Liver (tissue), 9 donors: ENCODE results near the gene TRMT61A. TPM values are rescaled to one million over a fixed set of nuclear protein-coding genes. Genes with fewer than 3 reads are reported as not detected.

Experiments
- DNase-seq: peaks from one replicate; pipeline ENCODE4 v3.0.0-alpha.2; 2017; ENCODE audit warnings: low spot score
- H3K27ac ChIP-seq, 2 donors: one replicate each; pipeline ENCODE4 v1.7.0; 2013; ENCODE audit warnings: inconsistent platforms in 2 of 2, low read length in 2 of 2, control low read depth in 1 of 2, low read depth in 1 of 2, mild to moderate bottlenecking in 1 of 2
- H3K27me3 ChIP-seq, 4 donors: one replicate each; pipeline versions ENCODE4 v1.6.1 to v1.7.0; 2013; ENCODE audit warnings: low read length in 3 of 4, inconsistent platforms in 1 of 4, mild to moderate bottlenecking in 1 of 4, moderate library complexity in 1 of 4; ENCODE audit not compliant: control insufficient read depth in 4 of 4, insufficient read depth in 4 of 4
- H3K36me3 ChIP-seq, 4 donors: one replicate each; pipeline versions ENCODE4 v1.6.1 to v1.7.0; 2013; ENCODE audit warnings: low read length in 3 of 4, mild to moderate bottlenecking in 3 of 4, low read depth in 1 of 4, moderate library complexity in 1 of 4; ENCODE audit not compliant: control insufficient read depth in 4 of 4, insufficient read depth in 3 of 4
- H3K4me1 ChIP-seq, 4 donors: one replicate each; pipeline versions ENCODE4 v1.6.1 to v1.7.0; 2013; ENCODE audit warnings: low read length in 3 of 4, mild to moderate bottlenecking in 3 of 4, moderate library complexity in 1 of 4; ENCODE audit not compliant: control insufficient read depth in 4 of 4, insufficient read depth in 4 of 4
- H3K4me3 ChIP-seq, 3 donors: one replicate each; pipeline versions ENCODE4 v1.6.1 to v1.7.0; 2013; ENCODE audit warnings: low read length in 3 of 3, control low read depth in 1 of 3, low read depth in 1 of 3, mild to moderate bottlenecking in 1 of 3
- H3K9ac ChIP-seq, 2 donors: one replicate each; pipeline ENCODE4 v1.7.0; 2013; ENCODE audit warnings: low read length in 2 of 2, mild to moderate bottlenecking in 2 of 2, moderate library complexity in 2 of 2, control low read depth in 1 of 2, low read depth in 1 of 2
- H3K9me3 ChIP-seq, 4 donors: one replicate each; pipeline versions ENCODE4 v1.6.1 to v1.7.0; 2013; ENCODE audit warnings: low read length in 3 of 4; ENCODE audit not compliant: control insufficient read depth in 4 of 4
- EGR1 ChIP-seq, 2 donors: IDR thresholded peaks; 2 replicates each; pipeline ENCODE4 v1.6.1; 2016 to 2018; ENCODE audit warnings: antibody characterized with exemption in 2 of 2, low read depth in 2 of 2
- GABPA ChIP-seq, 2 donors: IDR thresholded peaks in 1 of 2; conservative IDR thresholded peaks in 1 of 2; 2 replicates each; pipeline ENCODE4 v1.6.1; 2016; ENCODE audit warnings: antibody characterized with exemption in 2 of 2, mild to moderate bottlenecking in 1 of 2, moderate library complexity in 1 of 2
- HNF4A ChIP-seq, 2 donors: conservative IDR thresholded peaks; 2 replicates each; pipeline ENCODE4 v1.6.1; 2016; ENCODE audit warnings: antibody characterized with exemption in 2 of 2, mild to moderate bottlenecking in 2 of 2
- HNF4G ChIP-seq: IDR thresholded peaks from 2 replicates; pipeline ENCODE4 v1.6.1; 2016; ENCODE audit warnings: antibody characterized with exemption
- JUND ChIP-seq, 2 donors: IDR thresholded peaks; 2 replicates each; pipeline ENCODE4 v1.6.1; 2016; ENCODE audit warnings: antibody characterized with exemption in 2 of 2
- RAD21 ChIP-seq, 2 donors: IDR thresholded peaks; 2 replicates each; pipeline ENCODE4 v1.6.1; 2016; ENCODE audit warnings: antibody characterized with exemption in 2 of 2, mild to moderate bottlenecking in 2 of 2
- RXRA ChIP-seq, 2 donors: IDR thresholded peaks; 2 replicates each; pipeline ENCODE4 v1.6.1; 2017 to 2018; ENCODE audit warnings: antibody characterized with exemption in 2 of 2, mild to moderate bottlenecking in 1 of 2
- SP1 ChIP-seq: IDR thresholded peaks from 2 replicates; pipeline ENCODE4 v1.6.1; 2018; ENCODE audit warnings: antibody characterized with exemption, mild to moderate bottlenecking
- TAF1 ChIP-seq: conservative IDR thresholded peaks from 2 replicates; pipeline ENCODE4 v1.6.1; 2016; ENCODE audit warnings: antibody characterized with exemption, mild to moderate bottlenecking
- YY1 ChIP-seq: IDR thresholded peaks from 2 replicates; pipeline ENCODE4 v1.6.1; 2016; ENCODE audit warnings: antibody characterized with exemption, mild to moderate bottlenecking
- WGBS: extraction: QIAGEN DNeasy Blood & Tissue Kit; methylation state at CpG from one replicate; pipeline ENCODE4 v1.1.7; 2013; 5-methylcytosine and 5-hydroxymethylcytosine counted together
- polyA plus RNA-seq, 2 donors: library from polyadenylated mRNA; stranded (reverse) in 1 of 2; unstranded in 1 of 2; fragments of 200-250 nt in 1 of 2; fragments of >200 nt in 1 of 2; fragmentation: Nextera tagmentation in 1 of 2; extraction: Ambion mirVana in 1 of 2; gene quantifications; one replicate each; pipeline versions ENCODE4 v1.2.1 to v1.2.3, GENCODE V29; 2013 to 2015
- total RNA-seq, 2 donors: library from RNA; depleted of rRNA; stranded (reverse); fragments of >200 nt; gene quantifications; one replicate each; pipeline ENCODE4 v1.2.3, GENCODE V29; 2014
- TF ChIP-seq, protein P1 (sequence below): IDR thresholded peaks from 2 replicates; pipeline ENCODE4 v1.6.1; 2016; ENCODE audit warnings: antibody characterized with exemption
- TF ChIP-seq, protein P2 (sequence below): IDR thresholded peaks from 2 replicates; pipeline ENCODE4 v1.6.1; 2016; ENCODE audit warnings: antibody characterized with exemption
- TF ChIP-seq, protein P3 (sequence below): fragments of 150-350 bp; IDR thresholded peaks from 2 replicates; pipeline ENCODE4 v1.5.1; 2017; ENCODE audit warnings: improper control_type of control experiment, low read depth, low read length; ENCODE audit not compliant: missing input control
- donor health status: healthy.
- donor health status: healthy.
- donor health status: healthy.
- donor health status: healthy.
- donor health status: healthy.

The TRMT61A gene
- total and polyA plus RNA-seq, 4 donors, result 4.1 to 8.0 (median 6.5) TPM

DNA sequence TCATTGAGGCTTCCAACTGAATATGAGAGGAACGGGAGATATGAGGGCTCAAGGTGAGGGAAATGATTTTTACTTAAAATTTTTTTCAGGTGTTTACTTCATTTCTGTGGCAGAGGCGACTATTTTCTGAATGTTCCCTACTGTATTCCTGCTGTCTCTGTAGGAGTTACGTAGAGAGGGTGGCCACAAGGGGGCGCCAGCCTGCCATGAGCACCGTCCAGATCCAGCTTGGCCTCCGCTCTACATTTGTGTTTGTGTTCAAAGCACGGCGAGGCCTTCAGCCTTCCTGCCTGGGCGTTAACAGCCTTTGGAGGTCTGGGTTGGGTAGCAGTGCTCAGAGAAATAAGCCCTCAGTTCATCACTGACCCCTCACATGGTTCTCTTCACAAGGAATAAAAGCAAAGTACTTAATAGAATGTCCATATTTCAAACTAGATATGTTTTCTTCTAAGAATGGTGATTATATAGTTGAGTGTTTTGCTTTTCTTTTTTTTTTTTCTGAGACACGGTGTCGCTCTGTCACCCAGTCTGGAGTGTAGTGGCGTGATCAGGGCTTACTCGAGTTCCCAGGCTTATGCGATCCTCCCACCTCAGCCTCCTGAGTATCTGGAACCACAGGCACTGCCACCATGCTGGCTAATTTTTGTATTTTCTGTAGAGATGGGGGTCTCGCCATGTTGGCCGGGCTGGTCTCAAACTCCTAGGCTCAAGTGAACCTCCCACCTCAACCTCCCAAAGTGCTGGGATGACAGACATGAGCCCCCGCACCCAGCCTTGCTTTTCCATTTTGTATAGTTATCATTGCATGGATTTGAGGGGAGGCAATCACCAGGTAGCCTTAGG lies 28.6 kb upstream of the TRMT61A start:
- DNase-seq, result peak; percentile 88
- no peak for TF ChIP-seq TAF1
- TF ChIP-seq HNF4A (conservative IDR thresholded peaks at IDR 0.05), result no peak
- no peak for TF ChIP-seq GABPA (IDR thresholded peaks at IDR 0.05 in 1 of 2, conservative IDR thresholded peaks at IDR 0.05 in 1 of 2)
- TF ChIP-seq, protein P1, sequence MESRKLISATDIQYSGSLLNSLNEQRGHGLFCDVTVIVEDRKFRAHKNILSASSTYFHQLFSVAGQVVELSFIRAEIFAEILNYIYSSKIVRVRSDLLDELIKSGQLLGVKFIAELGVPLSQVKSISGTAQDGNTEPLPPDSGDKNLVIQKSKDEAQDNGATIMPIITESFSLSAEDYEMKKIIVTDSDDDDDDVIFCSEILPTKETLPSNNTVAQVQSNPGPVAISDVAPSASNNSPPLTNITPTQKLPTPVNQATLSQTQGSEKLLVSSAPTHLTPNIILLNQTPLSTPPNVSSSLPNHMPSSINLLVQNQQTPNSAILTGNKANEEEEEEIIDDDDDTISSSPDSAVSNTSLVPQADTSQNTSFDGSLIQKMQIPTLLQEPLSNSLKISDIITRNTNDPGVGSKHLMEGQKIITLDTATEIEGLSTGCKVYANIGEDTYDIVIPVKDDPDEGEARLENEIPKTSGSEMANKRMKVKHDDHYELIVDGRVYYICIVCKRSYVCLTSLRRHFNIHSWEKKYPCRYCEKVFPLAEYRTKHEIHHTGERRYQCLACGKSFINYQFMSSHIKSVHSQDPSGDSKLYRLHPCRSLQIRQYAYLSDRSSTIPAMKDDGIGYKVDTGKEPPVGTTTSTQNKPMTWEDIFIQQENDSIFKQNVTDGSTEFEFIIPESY, result no peak
- TF ChIP-seq, protein P2, sequence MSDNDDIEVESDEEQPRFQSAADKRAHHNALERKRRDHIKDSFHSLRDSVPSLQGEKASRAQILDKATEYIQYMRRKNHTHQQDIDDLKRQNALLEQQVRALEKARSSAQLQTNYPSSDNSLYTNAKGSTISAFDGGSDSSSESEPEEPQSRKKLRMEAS, result no peak
- no peak for TF ChIP-seq EGR1 (IDR thresholded peaks at IDR 0.05; ENCODE audit: low read depth in 2 of 2)
- TF ChIP-seq, protein P3, sequence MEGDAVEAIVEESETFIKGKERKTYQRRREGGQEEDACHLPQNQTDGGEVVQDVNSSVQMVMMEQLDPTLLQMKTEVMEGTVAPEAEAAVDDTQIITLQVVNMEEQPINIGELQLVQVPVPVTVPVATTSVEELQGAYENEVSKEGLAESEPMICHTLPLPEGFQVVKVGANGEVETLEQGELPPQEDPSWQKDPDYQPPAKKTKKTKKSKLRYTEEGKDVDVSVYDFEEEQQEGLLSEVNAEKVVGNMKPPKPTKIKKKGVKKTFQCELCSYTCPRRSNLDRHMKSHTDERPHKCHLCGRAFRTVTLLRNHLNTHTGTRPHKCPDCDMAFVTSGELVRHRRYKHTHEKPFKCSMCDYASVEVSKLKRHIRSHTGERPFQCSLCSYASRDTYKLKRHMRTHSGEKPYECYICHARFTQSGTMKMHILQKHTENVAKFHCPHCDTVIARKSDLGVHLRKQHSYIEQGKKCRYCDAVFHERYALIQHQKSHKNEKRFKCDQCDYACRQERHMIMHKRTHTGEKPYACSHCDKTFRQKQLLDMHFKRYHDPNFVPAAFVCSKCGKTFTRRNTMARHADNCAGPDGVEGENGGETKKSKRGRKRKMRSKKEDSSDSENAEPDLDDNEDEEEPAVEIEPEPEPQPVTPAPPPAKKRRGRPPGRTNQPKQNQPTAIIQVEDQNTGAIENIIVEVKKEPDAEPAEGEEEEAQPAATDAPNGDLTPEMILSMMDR, result peak; percentile 83
- peak; percentile 85 to 86 for TF ChIP-seq RAD21 (IDR thresholded peaks at IDR 0.05)
- no peak for TF ChIP-seq SP1
- no peak for TF ChIP-seq YY1
- no peak for TF ChIP-seq HNF4G
- TF ChIP-seq RXRA (IDR thresholded peaks at IDR 0.05), result peak in 1 of 2 donors; percentile 15
- no peak for TF ChIP-seq JUND (IDR thresholded peaks at IDR 0.05)
- no peak overlapping the region for H3K9ac ChIP-seq
- WGBS, result 49% methylated on average over 17 of the region's 17 CpGs
- H3K9me3 ChIP-seq, result no peaks in the 10 kb centered on the region
- no peak overlapping the region for H3K27ac ChIP-seq
- H3K4me1 ChIP-seq, result peaks cover 0 to 2% (median under 1%) of the 10 kb centered on the region in 4 donors
- H3K36me3 ChIP-seq, result peaks cover 9 to 49% (median 32%) of the 10 kb centered on the region in 4 donors
- H3K4me3 ChIP-seq, result no peak overlapping the region
- H3K27me3 ChIP-seq, result no peaks in the 10 kb centered on the region

DNA sequence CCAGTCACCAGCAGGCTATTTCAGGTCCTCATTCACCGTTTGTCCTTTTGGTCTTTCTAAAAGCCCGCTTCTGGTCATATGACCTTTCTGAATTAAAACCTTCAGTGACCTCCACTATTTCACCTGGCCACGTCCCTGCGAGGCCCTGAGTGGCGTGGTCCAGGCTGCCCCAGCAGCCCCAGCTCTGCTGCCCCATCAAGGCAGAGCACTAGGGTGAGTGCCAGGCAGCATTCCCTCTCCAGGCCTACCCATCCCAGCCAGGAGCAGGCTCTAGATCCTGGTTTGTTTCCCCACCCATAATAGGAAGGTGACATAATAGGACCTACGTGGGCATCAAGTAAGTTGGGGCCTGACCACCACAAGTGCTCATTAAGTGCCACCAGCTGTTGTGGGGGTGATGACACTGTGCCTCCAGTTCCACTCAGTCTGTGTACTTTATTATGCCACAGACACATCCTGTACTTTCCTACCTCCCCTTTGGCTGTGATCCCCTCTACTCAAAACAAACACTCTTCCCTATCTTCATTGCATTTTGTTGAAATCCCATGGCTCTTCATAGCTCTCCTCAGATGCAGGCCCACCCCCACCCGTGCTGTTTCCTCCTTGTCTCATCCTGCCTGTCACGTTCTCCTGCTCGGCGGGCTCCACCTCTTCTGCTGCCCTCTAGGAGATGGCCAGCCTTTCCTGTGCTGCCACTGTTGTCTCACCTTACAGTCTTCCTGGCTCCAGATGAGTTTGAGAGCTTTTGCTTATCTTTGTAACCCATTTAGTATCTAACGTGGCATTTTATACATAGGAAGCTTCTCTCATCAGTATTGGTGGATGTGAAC lies 27.7 kb upstream of the TRMT61A start:
- Histone ChIP-seq H3K4me1 (peaks cover 0 to 2% (median under 1%) of the 10 kb centered on the region in 4 donors), H3K36me3 (peaks cover 9 to 47% (median 31%) of the 10 kb centered on the region in 4 donors), H3K27ac (no peak overlapping the region), H3K27me3 (no peaks in the 10 kb centered on the region), H3K9me3 (no peaks in the 10 kb centered on the region), H3K9ac (no peak overlapping the region), H3K4me3 (no peak overlapping the region)
- TF ChIP-seq RAD21 (IDR thresholded peaks at IDR 0.05) (no peak), JUND (IDR thresholded peaks at IDR 0.05) (no peak), TAF1 (no peak), GABPA (IDR thresholded peaks at IDR 0.05 in 1 of 2, conservative IDR thresholded peaks at IDR 0.05 in 1 of 2) (no peak)
- TF ChIP-seq, protein P3, result no peak
- TF ChIP-seq, protein P2, result no peak
- TF ChIP-seq, protein P1, result no peak
- no peak for DNase-seq
- WGBS, result 84% methylated on average over 11 of the region's 11 CpGs
